K562 (cell line): Measurements from ENCODE around the gene LGALS12. TPM values are rescaled to one million over a fixed set of nuclear protein-coding genes. Genes with fewer than 3 reads are reported as not detected.

ENCODE experiments used
- AFF4 ChIP-seq: sonication (generic); formaldehyde crosslinking; IDR thresholded peaks from 2 replicates; pipeline ENCODE4 v1.8.0; 2023; ENCODE audit warnings: mild to moderate bottlenecking, missing genetic modification reagents
- MBD2 ChIP-seq: sonication (generic); IDR thresholded peaks from 2 replicates; pipeline ENCODE4 v1.6.1; 2016; ENCODE audit warnings: low read depth, borderline replicate concordance
- NBN ChIP-seq: fragments of 450-650 bp; IDR thresholded peaks from 2 replicates; pipeline ENCODE4 v1.6.1; 2016; ENCODE audit warnings: low read depth, mild to moderate bottlenecking
- PRDM10 ChIP-seq: fragments of 450-650 bp; IDR thresholded peaks from 2 replicates; pipeline ENCODE4 v1.6.1; 2018; ENCODE audit not compliant: partially characterized antibody
- SLC30A9 ChIP-seq: fragments of 250-450 bp; sonication (Bioruptor Pico); IDR thresholded peaks from 2 replicates; pipeline ENCODE4 v1.8.0; 2022; ENCODE audit warnings: mild to moderate bottlenecking, moderate library complexity
- SMARCC2 ChIP-seq: fragments of 450-650 bp; IDR thresholded peaks from 2 replicates; pipeline ENCODE4 v1.6.1; 2017; ENCODE audit warnings: antibody characterized with exemption, moderate library complexity, mild to moderate bottlenecking, low read depth
- polyA plus RNA-seq, 8 experiments: library from polyadenylated mRNA; depleted of rRNA in 4 of 8; stranded (reverse) in 5 of 8; unstranded in 3 of 8; fragments of >200 nt; fragmentation: Nextera tagmentation in 2 of 8; fragmentation: Illumina TruSeq in 1 of 8; extraction: Ambion mirVana in 2 of 8; extraction: Trizol in 1 of 8; gene quantifications; 2 replicates each; pipeline versions ENCODE4 v1.2.1 to v1.2.3, GENCODE V29; 2011 to 2014; ENCODE audit warnings: inconsistent platforms in 1 of 8, missing spikeins in 1 of 8
- total RNA-seq, 7 experiments: library from RNA; depleted of rRNA in 6 of 7; stranded (reverse); fragments of >200 nt in 6 of 7; fragmentation: Illumina TruSeq in 2 of 7; extraction: Trizol in 2 of 7; gene quantifications; 2 replicates each; pipeline versions ENCODE4 v1.2.1 to v1.2.3, GENCODE V29; 2011 to 2021; ENCODE audit warnings: low replicate concordance in 1 of 7

Gene LGALS12
- total and polyA plus RNA-seq, 9 of the 15 experiments (the other 6 are each of a cell fraction or from before 2014, with no cell fraction given) = 0.66 to 8.0 (median 5.0) TPM

GRCh38 chr11:63491636-63492372 lies 14.1 kb upstream of the LGALS12 start (continued):
- TF ChIP-seq PRDM10 (peak; percentile 70), NBN (0 out of 2 replicates have a peak, but pooled peaks have one; percentile 51), MBD2 (0 out of 2 replicates have a peak, but pooled peaks have one; percentile 22), SMARCC2 (peak; percentile 61; the same call in 1 of the 2 replicates), AFF4 (CRISPR knock-in tag) (peak; percentile 54; the same call in 1 of the 2 replicates), SLC30A9 (CRISPR knock-in tag) (no peak)
